Loucy (cell line): Measurements from ENCODE around the gene LPP.

Source experiments
- H2AFZ ChIP-seq: fragments of 200-600 bp; sonication (generic); 2 replicates; pipeline ENCODE4 v1.6.0; 2016; ENCODE audit warnings: antibody characterized with exemption, mild to moderate bottlenecking, low read length, moderate library complexity
- H3F3A ChIP-seq: fragments of 200-600 bp; 2 replicates; pipeline ENCODE4 v1.6.0; 2016; ENCODE audit warnings: antibody characterized with exemption, low read depth, mild to moderate bottlenecking
- H3K27me3 ChIP-seq: fragments of 200-600 bp; sonication (generic); 2 replicates; pipeline ENCODE4 v1.6.1; 2014; ENCODE audit warnings: low read length, mild to moderate bottlenecking; ENCODE audit not compliant: insufficient read depth, poor library complexity, severe bottlenecking
- H3K36me3 ChIP-seq: fragments of 200-600 bp; sonication (generic); 2 replicates; pipeline ENCODE4 v1.6.1; 2016; ENCODE audit warnings: low read length; ENCODE audit not compliant: insufficient read depth
- H3K4me1 ChIP-seq: fragments of 200-600 bp; sonication (generic); 2 replicates; pipeline ENCODE4 v1.5.1; 2014; ENCODE audit warnings: low read length, mild to moderate bottlenecking; ENCODE audit not compliant: insufficient read depth, poor library complexity, severe bottlenecking
- H3K4me2 ChIP-seq: fragments of 200-600 bp; sonication (generic); 2 replicates; pipeline ENCODE4 v1.6.0; 2014; ENCODE audit warnings: antibody characterized with exemption, low read length, low read depth, mild to moderate bottlenecking; ENCODE audit not compliant: poor library complexity, severe bottlenecking
- H3K4me3 ChIP-seq: fragments of 200-600 bp; sonication (generic); 2 replicates; pipeline ENCODE4 v1.5.1; 2014; ENCODE audit warnings: low read length, mild to moderate bottlenecking, mixed read lengths; ENCODE audit not compliant: poor library complexity, severe bottlenecking
- H3K79me2 ChIP-seq: fragments of 200-600 bp; sonication (generic); 2 replicates; pipeline ENCODE4 v1.6.1; 2014; ENCODE audit warnings: low read length; ENCODE audit not compliant: insufficient read depth
- H3K9ac ChIP-seq: fragments of 200-600 bp; sonication (generic); 2 replicates; pipeline ENCODE4 v1.6.0; 2014; ENCODE audit warnings: mild to moderate bottlenecking, low read depth, low read length, moderate library complexity; ENCODE audit not compliant: poor library complexity, severe bottlenecking
- H3K9me2 ChIP-seq: fragments of 200-600 bp; sonication (generic); replicated peaks from 2 replicates; pipeline ENCODE4 v1.6.1; 2016; ENCODE audit warnings: low read depth, low read length, mixed read lengths
- H3K9me3 ChIP-seq: fragments of 200-600 bp; sonication (generic); 2 replicates; pipeline ENCODE4 v1.6.1; 2014; ENCODE audit warnings: mild to moderate bottlenecking, antibody characterized with exemption, low read length, low read depth; ENCODE audit not compliant: insufficient read depth
- H4K20me1 ChIP-seq: fragments of 200-600 bp; sonication (generic); 2 replicates; pipeline ENCODE4 v1.6.0; 2014; ENCODE audit warnings: antibody characterized with exemption, low read length, mild to moderate bottlenecking; ENCODE audit not compliant: insufficient read depth, poor library complexity, severe bottlenecking
- EZH2phosphoT487 ChIP-seq: fragments of 200-600 bp; IDR thresholded peaks from 2 replicates; pipeline ENCODE4 v1.6.1; 2018; ENCODE audit warnings: antibody characterized with exemption, mild to moderate bottlenecking, moderate library complexity, borderline replicate concordance
- TF ChIP-seq, protein P1 (sequence below): fragments of 200-600 bp; sonication (generic); conservative IDR thresholded peaks from 2 replicates; pipeline ENCODE4 v1.5.1; 2014; ENCODE audit warnings: mild to moderate bottlenecking, antibody characterized with exemption, low read length

Gene LPP

DNA sequence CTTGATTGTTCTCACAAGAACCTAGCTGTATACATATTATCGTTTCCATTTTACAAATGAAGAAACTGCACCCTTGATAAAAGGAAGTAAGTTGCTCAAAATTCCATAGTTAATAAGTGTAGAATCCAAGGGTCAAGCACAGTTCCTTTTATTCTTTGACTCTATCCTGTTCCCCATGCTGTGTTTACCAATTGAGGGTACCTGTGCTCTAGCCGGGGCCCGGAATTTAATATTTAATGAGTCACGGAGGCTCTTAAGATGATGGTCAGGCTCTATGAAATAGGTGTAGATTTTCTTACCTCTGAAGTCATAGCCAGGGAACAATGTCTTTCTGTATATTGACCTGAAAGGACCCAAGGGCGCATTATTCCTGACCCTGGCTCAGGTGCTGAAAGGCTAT, 65.2 kb downstream of the LPP start:
- Histone ChIP-seq H3K4me3 (no peak overlapping the region), H3K9me3 (no peaks in the 10 kb centered on the region), H2AFZ (no peak overlapping the region), H3K4me2 (no peak overlapping the region), H3K9me2 (no peaks in the 10 kb centered on the region), H3K9ac (no peak overlapping the region), H4K20me1 (peaks cover 3% of the 10 kb centered on the region), H3K4me1 (peaks cover 20% of the 10 kb centered on the region), H3F3A (no peaks in the 10 kb centered on the region), H3K36me3 (no peaks in the 10 kb centered on the region), H3K27me3 (no peaks in the 10 kb centered on the region), H3K79me2 (peaks cover 29% of the 10 kb centered on the region)
- TF ChIP-seq, protein P1, sequence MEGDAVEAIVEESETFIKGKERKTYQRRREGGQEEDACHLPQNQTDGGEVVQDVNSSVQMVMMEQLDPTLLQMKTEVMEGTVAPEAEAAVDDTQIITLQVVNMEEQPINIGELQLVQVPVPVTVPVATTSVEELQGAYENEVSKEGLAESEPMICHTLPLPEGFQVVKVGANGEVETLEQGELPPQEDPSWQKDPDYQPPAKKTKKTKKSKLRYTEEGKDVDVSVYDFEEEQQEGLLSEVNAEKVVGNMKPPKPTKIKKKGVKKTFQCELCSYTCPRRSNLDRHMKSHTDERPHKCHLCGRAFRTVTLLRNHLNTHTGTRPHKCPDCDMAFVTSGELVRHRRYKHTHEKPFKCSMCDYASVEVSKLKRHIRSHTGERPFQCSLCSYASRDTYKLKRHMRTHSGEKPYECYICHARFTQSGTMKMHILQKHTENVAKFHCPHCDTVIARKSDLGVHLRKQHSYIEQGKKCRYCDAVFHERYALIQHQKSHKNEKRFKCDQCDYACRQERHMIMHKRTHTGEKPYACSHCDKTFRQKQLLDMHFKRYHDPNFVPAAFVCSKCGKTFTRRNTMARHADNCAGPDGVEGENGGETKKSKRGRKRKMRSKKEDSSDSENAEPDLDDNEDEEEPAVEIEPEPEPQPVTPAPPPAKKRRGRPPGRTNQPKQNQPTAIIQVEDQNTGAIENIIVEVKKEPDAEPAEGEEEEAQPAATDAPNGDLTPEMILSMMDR: no peak
- TF ChIP-seq EZH2phosphoT487: no peak

DNA sequence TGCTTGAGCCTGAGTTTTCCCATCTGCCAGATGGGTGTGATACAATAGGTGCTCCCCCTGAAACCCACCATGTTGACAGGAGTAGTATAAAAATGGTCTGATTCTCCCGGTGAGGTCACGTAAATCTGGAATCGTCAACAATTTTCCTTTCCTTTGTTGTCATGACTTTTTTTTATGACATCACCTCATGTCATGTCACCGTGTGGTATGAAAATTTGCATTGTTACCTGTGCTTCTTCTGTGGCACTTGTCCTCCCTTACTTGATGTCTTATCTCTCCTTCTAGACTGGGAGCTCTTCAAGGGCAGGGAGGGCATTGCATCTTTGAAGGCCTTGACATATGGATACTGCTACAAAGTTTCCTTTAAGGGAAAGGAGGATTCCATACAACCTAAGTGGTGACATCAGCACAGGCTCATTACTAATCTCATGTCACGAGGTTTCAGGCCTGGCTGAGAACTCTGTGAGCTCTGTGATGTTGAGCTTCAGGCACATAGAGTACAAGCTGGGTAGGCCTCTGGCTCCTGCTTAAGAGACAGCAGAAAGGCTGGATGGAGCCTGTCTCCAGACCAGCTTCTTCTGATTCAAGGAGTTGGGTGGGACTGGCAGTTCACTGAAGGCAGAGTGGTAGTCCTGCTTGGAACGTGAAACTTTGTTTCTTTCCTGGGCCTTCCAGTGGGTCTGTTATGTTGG, 66.3 kb downstream of the LPP start:
- H3K79me2 ChIP-seq: peaks cover 34% of the 10 kb centered on the region

DNA sequence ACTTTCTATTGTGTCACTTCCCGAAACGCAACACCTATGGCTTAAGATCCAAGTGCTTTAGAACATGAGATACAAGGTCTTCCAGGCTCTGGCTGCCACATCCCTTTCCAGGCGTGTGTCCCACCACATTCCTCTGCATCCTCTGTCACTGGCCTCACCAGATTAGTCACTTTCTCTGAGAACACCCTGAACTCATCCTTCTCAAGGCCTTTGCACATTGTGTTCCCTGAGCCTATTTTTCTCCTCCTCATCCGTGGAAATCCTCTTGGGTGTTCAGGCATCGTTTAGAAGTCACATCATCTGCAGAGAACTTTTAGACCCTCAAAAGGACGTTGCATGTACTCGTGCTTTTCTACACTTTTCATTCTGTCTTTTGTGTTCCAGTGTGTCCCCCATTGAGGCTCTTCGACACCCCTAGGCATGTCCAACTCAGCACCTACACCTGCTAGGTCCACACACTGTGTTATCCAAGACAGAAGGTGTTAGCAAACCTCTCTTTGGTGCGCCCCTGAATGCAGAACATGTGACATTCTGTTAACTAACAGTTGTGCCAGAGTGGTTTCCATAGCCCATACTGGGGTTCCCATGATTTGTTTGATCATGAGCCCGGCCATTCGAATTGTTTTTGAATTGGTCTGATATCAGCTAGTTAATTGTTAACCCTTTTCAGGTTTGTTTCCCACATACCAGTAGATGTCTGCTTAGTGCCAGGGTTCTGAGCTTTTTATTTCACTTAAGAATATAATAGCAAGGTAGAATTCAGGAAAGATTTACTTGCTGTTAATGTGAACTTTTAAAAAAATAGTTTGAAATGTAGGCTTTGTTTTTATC, 67.2 kb downstream of the LPP start:
- no peak overlapping the region for H2AFZ ChIP-seq
- H3K4me3 ChIP-seq: no peak overlapping the region
- no peaks in the 10 kb centered on the region for H3K27me3 ChIP-seq
- H3K4me1 ChIP-seq: peaks cover 14% of the 10 kb centered on the region
- H4K20me1 ChIP-seq: peaks cover 3% of the 10 kb centered on the region
- H3K9ac ChIP-seq: no peak overlapping the region
- H3K36me3 ChIP-seq: no peaks in the 10 kb centered on the region
- no peaks in the 10 kb centered on the region for H3K9me3 ChIP-seq
- no peak for TF ChIP-seq EZH2phosphoT487
- TF ChIP-seq, protein P1: no peak
- H3K4me2 ChIP-seq: no peak overlapping the region
- H3K9me2 ChIP-seq: no peaks in the 10 kb centered on the region
- H3F3A ChIP-seq: no peaks in the 10 kb centered on the region
- H3K79me2 ChIP-seq: peaks cover 34% of the 10 kb centered on the region

More for the DNA sequence above, 66.3 kb downstream of the LPP start:
- Histone ChIP-seq H3K36me3 (no peaks in the 10 kb centered on the region), H4K20me1 (peaks cover 3% of the 10 kb centered on the region), H2AFZ (no peak overlapping the region), H3K9me2 (no peaks in the 10 kb centered on the region), H3F3A (no peaks in the 10 kb centered on the region), H3K4me3 (no peak overlapping the region), H3K9me3 (no peaks in the 10 kb centered on the region), H3K27me3 (no peaks in the 10 kb centered on the region), H3K4me1 (peaks cover 14% of the 10 kb centered on the region), H3K9ac (no peak overlapping the region), H3K4me2 (no peak overlapping the region)
- no peak for TF ChIP-seq EZH2phosphoT487
- TF ChIP-seq, protein P1: no peak
